GM18909 (cell line): ENCODE data around the gene ACAP3.

ENCODE experiments used
- ATAC-seq: cut with Tn5 transposase; IDR thresholded peaks from one replicate; pipeline ENCODE4 v1.9.1; 2021; ENCODE audit warnings: mild to moderate bottlenecking; ENCODE audit not compliant: unreplicated experiment, poor library complexity

Gene ACAP3

GRCh38 chr1:1307923-1308755 lies at the start of gene ACAP3, which contains the start of gene PUSL1:
Gene ACAP3, minus strand, starts transcription at chr1:1307930. Its CDS starts 115 bp downstream, at chr1:1307815.
Gene PUSL1, plus strand, starts transcription at chr1:1308597. Its CDS starts 47 bp downstream, at chr1:1308644.
- peak; percentile 57 for ATAC-seq

- no peak for ATAC-seq
Observed at GRCh38 chr1:1356796-1357401, 49.2 kb upstream of the ACAP3 start.

GRCh38 chr1:1356166-1356795 lies 48.6 kb upstream of the ACAP3 start:
- ATAC-seq: no peak

- ATAC-seq: no peak
Observed at GRCh38 chr1:1355416-1355815, 47.7 kb upstream of the ACAP3 start.

GRCh38 chr1:1354271-1355247 lies 46.8 kb upstream of the ACAP3 start:
- ATAC-seq: no peak

- no peak for ATAC-seq
Observed at GRCh38 chr1:1353389-1354151, 45.8 kb upstream of the ACAP3 start.

GRCh38 chr1:1352786-1353388 lies 45.2 kb upstream of the ACAP3 start:
- ATAC-seq: no peak

GRCh38 chr1:1351511-1352427 lies 44.0 kb upstream of the ACAP3 start:
- ATAC-seq: no peak

GRCh38 chr1:1349256-1350012 lies 41.7 kb upstream of the ACAP3 start, which contains the start of gene DVL1:
Gene DVL1, minus strand, starts transcription at chr1:1349418. Its CDS starts 353 bp downstream, at chr1:1349065.
- peak; percentile 61 for ATAC-seq

GRCh38 chr1:1348420-1349255 lies 40.9 kb upstream of the ACAP3 start:
- peak; percentile 30 for ATAC-seq

GRCh38 chr1:1347663-1348419 lies 40.1 kb upstream of the ACAP3 start:
- ATAC-seq: no peak

- ATAC-seq: no peak
Observed at GRCh38 chr1:1347026-1347595, 39.4 kb upstream of the ACAP3 start.

GRCh38 chr1:1346501-1346890 lies 38.8 kb upstream of the ACAP3 start:
- ATAC-seq: no peak

GRCh38 chr1:1345860-1346500 lies 38.2 kb upstream of the ACAP3 start:
- ATAC-seq: no peak

- no peak for ATAC-seq
Observed at GRCh38 chr1:1345384-1345783, 37.7 kb upstream of the ACAP3 start.
